Thymus (tissue), 11 donors: ENCODE results near the gene LPCAT3. TPM values are rescaled to one million over a fixed set of nuclear protein-coding genes. Genes with fewer than 3 reads are reported as not detected.
A peak's percentile ranks its signal among the peaks of the same experiment; 100 is the strongest.
"Not testable (repeated sequence)": the region's sequence is repeated elsewhere in the genome, so short reads cannot be mapped to it uniquely, and the experiment has no call there.

Experiments used
- DNase-seq, 9 donors: peaks; one replicate each; pipeline ENCODE4 v3.0.0-alpha.2; 2013; ENCODE audit warnings: low spot score in 9 of 9, low read depth in 6 of 9, missing footprints in 1 of 9
- H3K27ac ChIP-seq, 2 donors: one replicate each; pipeline ENCODE4 v1.5.1; 2013; ENCODE audit warnings: control low read depth in 1 of 2, low read depth in 1 of 2, low read length in 1 of 2, mild to moderate bottlenecking in 1 of 2, moderate library complexity in 1 of 2
- H3K27me3 ChIP-seq, 2 donors: one replicate each; pipeline ENCODE4 v1.5.1; 2013; ENCODE audit warnings: low read length in 1 of 2; ENCODE audit not compliant: control insufficient read depth in 2 of 2, insufficient read depth in 1 of 2
- H3K36me3 ChIP-seq, 2 donors: one replicate each; pipeline ENCODE4 v1.5.1; 2013; ENCODE audit warnings: low read length in 1 of 2, mild to moderate bottlenecking in 1 of 2, moderate library complexity in 1 of 2; ENCODE audit not compliant: control insufficient read depth in 2 of 2, insufficient read depth in 2 of 2
- H3K4me1 ChIP-seq, 2 donors: one replicate each; pipeline ENCODE4 v1.5.1; 2013; ENCODE audit warnings: low read length in 2 of 2; ENCODE audit not compliant: control insufficient read depth in 2 of 2, insufficient read depth in 2 of 2
- H3K4me3 ChIP-seq, 2 donors: one replicate each; pipeline ENCODE4 v1.5.1; 2013; ENCODE audit warnings: low read length in 2 of 2, control low read depth in 1 of 2, mild to moderate bottlenecking in 1 of 2
- H3K9me3 ChIP-seq, 2 donors: one replicate each; pipeline ENCODE4 v1.5.1; 2013; ENCODE audit warnings: low read length in 1 of 2, mild to moderate bottlenecking in 1 of 2; ENCODE audit not compliant: control insufficient read depth in 2 of 2, insufficient read depth in 1 of 2
- WGBS: extraction: QIAGEN DNeasy Blood & Tissue Kit; methylation state at CpG from one replicate; pipeline ENCODE4 v1.1.7; 2013; 5-methylcytosine and 5-hydroxymethylcytosine counted together
- polyA plus RNA-seq: library from polyadenylated mRNA; stranded (reverse); fragments of 200-250 nt; gene quantifications from one replicate; pipeline ENCODE4 v1.2.3, GENCODE V29; 2013
- total RNA-seq: library from RNA; stranded (reverse); fragments of 120-200 nt; gene quantifications from one replicate; pipeline ENCODE4 v1.2.4, GENCODE V29; 2013
- donor health status: healthy.

The LPCAT3 gene
- total and polyA plus RNA-seq, 2 donors: 16.1 to 28.2 TPM

DNA sequence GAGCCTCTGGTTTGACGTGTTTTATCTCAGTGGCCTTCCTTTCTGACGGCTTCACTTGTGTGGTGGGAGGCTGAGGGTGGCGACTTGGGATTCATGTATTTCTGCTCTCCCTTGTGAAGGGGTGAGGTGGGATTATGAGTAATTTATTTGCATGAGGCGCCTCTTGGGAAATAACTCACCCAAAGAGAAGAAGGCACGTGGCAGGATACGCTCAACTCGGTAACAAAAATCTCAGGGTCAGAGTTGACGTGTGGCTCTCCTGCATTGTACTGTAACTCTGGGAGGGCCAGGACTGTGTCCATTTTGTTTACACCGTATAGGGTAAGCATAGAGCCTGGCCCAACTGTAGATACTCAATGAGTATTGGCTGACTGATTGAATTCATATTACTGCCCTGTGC, 27.6 kb upstream of the LPCAT3 start:
- H3K9me3 ChIP-seq: no peaks in the 10 kb centered on the region
- no peak overlapping the region for H3K4me3 ChIP-seq
- no peak for DNase-seq
- no peaks in the 10 kb centered on the region for H3K27me3 ChIP-seq
- no peak overlapping the region for H3K27ac ChIP-seq
- WGBS: 98% methylated on average over 9 of the region's 9 CpGs
- H3K4me1 ChIP-seq: peaks cover 0 to 8% of the 10 kb centered on the region in 2 donors
- no peaks in the 10 kb centered on the region for H3K36me3 ChIP-seq

DNA sequence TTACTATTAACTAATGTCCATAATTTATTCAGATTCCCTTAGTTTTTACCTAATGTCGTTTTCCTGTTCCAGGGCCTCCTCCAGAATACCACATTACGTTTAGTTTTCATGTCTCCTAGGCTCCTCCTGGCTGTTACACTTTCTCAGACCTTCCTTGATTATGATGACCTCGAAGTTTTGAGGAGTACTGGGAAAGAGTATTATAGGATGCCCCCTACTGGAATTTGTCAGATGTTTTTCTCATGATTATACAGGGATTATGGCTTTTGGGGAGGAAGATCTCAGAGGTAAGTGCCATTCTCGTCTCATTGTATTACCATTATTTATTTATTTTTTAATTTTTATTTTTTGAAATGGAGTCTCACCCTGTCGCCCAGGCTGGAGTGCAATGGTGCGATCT, 24.6 kb upstream of the LPCAT3 start:
- WGBS: 65% methylated on average over 6 of the region's 6 CpGs
- no peaks in the 10 kb centered on the region for H3K9me3 ChIP-seq
- H3K4me3 ChIP-seq: no peak overlapping the region
- H3K27ac ChIP-seq: no peak overlapping the region
- peaks cover 0 to 8% of the 10 kb centered on the region in 2 donors for H3K4me1 ChIP-seq
- no peaks in the 10 kb centered on the region for H3K36me3 ChIP-seq
- H3K27me3 ChIP-seq: no peaks in the 10 kb centered on the region
- DNase-seq: peak in 1 of 9 donors; percentile 22

- H3K9me3 ChIP-seq: no peaks in the 10 kb centered on the region
- H3K27me3 ChIP-seq: no peaks in the 10 kb centered on the region
- no peaks in the 10 kb centered on the region for H3K4me1 ChIP-seq
- no peak overlapping the region for H3K4me3 ChIP-seq
- no peaks in the 10 kb centered on the region for H3K36me3 ChIP-seq
- DNase-seq: no peak
- H3K27ac ChIP-seq: no peak overlapping the region
- WGBS: 93% methylated on average over 10 of the region's 10 CpGs
Observed at GRCh38 chr12:7039403-7039802, 21.1 kb upstream of the LPCAT3 start.

DNA sequence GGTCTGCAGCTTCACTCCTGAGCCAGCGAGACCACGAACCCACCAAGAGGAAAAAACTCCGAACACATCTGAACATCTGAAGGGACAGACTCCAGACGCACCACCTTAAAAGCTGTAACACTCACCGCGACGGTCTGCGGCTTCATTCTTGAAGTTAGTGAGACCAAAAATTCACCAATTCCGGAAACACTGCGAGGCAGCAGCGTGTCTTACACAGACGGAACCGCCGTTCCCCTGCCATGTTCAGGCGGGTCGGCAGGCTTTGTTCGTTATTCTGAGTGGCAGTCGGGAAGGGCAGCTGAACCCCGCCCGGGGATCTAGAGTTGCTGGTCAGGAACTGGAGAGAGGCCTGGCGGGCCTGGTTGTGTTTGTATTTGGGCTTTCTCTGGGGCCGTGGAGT, 20.3 kb upstream of the LPCAT3 start:
- 97% methylated on average over 22 of the region's 22 CpGs for WGBS
- Histone ChIP-seq H3K27me3 (no peaks in the 10 kb centered on the region), H3K4me1 (no peaks in the 10 kb centered on the region), H3K36me3 (no peaks in the 10 kb centered on the region), H3K9me3 (no peaks in the 10 kb centered on the region), H3K27ac (no peak overlapping the region), H3K4me3 (no peak overlapping the region)
- DNase-seq: no peak

DNA sequence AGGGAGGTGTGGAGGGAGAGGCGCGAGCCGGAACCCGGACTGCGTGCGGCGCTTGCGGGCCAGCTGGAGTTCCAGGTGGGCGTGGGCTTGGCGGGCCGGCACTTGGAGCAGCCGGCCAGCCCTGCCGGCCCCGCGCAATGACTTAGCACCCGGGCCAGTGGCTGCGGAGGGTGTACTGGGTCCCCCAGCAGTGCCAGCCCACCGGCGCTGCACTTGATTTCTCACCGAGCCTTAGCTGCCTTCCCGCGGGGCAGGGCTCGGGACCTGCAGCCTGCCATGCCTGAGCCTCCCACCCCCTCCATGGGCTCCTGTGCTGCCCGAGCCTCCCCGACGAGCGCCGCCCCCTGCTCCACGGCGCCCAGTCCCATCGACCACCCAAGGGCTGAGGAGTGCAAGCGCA, 19.1 kb upstream of the LPCAT3 start:
- 98% methylated on average over 32 of the region's 32 CpGs for WGBS
- not testable (repeated sequence) for H3K27me3 ChIP-seq

DNA sequence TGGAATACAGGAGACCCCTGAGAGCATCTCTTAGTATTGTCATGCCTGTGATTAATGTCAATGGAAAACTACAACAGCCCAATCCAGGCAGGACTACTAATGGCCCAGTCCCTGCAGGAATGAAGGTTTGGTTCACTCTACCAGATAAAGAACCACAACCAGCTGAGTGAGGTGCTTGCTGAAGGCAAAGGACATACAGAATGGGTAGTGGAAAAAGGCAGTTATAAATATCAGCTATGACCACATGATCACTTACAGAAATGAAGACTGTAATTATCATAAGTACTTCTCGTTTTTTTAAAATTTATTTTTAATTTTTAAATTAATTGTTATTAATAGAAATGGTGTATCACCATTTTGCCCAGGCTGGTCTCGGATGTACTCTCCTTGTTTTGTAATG, 17.2 kb upstream of the LPCAT3 start:
- H3K27ac ChIP-seq: no peak overlapping the region
- no peaks in the 10 kb centered on the region for H3K36me3 ChIP-seq
- WGBS: 92% methylated on average over 2 of the region's 2 CpGs
- no peaks in the 10 kb centered on the region for H3K4me1 ChIP-seq
- no peaks in the 10 kb centered on the region for H3K27me3 ChIP-seq
- no peak overlapping the region for H3K4me3 ChIP-seq
- no peaks in the 10 kb centered on the region for H3K9me3 ChIP-seq
- DNase-seq: no peak

More for the DNA sequence above, 19.1 kb upstream of the LPCAT3 start:
- not testable (repeated sequence) for H3K4me3 ChIP-seq, H3K27ac ChIP-seq, DNase-seq, H3K9me3 ChIP-seq, H3K4me1 ChIP-seq, H3K36me3 ChIP-seq

DNA sequence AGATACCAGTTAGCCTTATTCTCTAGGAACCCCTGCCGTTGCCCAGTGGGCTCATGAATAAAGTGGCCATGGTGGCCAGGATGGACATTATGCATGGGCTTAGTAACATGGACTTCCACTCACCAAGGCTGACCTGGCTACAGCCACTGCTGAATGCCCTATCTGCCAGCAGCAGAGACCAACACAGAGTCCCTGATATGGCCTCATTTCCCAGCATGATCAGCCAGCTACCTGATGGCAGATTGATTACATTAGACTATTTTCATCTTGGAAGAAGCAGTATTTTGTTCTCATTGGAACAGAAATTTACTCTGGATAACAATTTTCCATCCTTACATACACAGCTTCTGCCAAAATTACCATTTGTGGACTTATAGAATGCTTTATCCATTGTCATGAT, 16.2 kb upstream of the LPCAT3 start:
- H3K4me3 ChIP-seq: no peak overlapping the region
- H3K36me3 ChIP-seq: no peaks in the 10 kb centered on the region
- H3K4me1 ChIP-seq: no peaks in the 10 kb centered on the region
- H3K27ac ChIP-seq: no peak overlapping the region
- WGBS: 96% methylated on average over 1 of the region's 1 CpG
- H3K9me3 ChIP-seq: no peaks in the 10 kb centered on the region
- no peak for DNase-seq
- no peaks in the 10 kb centered on the region for H3K27me3 ChIP-seq

DNA sequence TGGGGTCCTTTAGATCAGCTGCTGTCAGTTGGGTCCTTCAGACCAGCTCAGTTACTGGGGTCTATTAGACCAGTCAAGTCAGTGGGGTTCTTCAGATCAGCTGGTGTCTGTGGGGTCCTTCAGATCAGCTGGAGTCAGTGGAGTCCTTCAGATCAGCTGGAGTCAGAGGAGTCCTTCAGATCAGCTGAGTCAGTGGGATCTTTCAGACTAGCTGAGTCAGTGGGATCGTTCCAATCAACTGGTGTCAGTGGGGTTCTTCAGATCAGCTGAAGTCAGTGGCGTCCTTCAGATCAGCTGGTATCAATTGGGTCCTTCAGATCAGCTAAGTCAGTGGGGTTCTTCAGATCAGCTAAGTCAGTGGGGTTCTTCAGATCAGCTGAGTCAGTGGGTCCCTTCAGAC, 14.7 kb upstream of the LPCAT3 start:
- H3K36me3 ChIP-seq: no peaks in the 10 kb centered on the region
- no peaks in the 10 kb centered on the region for H3K9me3 ChIP-seq
- no peak overlapping the region for H3K27ac ChIP-seq
- no peak overlapping the region for H3K4me3 ChIP-seq
- WGBS: 95% methylated on average over 2 of the region's 2 CpGs
- no peak for DNase-seq
- H3K27me3 ChIP-seq: no peaks in the 10 kb centered on the region
- H3K4me1 ChIP-seq: no peaks in the 10 kb centered on the region

DNA sequence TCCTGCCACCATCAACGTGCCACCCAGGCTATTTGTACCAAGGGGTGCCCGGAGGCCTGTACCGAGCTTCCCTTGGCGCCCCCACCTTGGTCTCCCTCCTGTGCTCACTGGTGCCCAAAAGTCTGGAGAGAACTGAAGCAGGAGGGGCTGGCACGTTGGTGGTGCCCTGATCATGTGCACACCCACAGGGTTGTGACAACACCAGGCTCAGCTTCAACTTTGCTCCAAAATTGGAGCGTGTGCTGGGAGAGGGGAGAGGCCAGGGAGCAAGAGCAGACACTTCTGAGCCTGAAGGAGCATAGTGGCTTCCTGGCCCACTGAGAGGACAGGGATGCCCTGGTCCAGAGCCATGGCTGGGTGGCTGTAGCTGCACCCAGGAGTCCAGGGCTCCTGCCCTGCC, 13.0 kb upstream of the LPCAT3 start:
- H3K27me3 ChIP-seq: no peaks in the 10 kb centered on the region
- no peak overlapping the region for H3K4me3 ChIP-seq
- 94% methylated on average over 6 of the region's 6 CpGs for WGBS
- DNase-seq: no peak
- no peak overlapping the region for H3K27ac ChIP-seq
- no peaks in the 10 kb centered on the region for H3K4me1 ChIP-seq
- no peaks in the 10 kb centered on the region for H3K36me3 ChIP-seq
- H3K9me3 ChIP-seq: no peaks in the 10 kb centered on the region

GRCh38 chr12:7026854-7027253, 8.6 kb upstream of the LPCAT3 start:
- Histone ChIP-seq H3K9me3 (no peaks in the 10 kb centered on the region), H3K27me3 (no peaks in the 10 kb centered on the region), H3K27ac (no peak overlapping the region), H3K4me3 (no peak overlapping the region), H3K36me3 (no peaks in the 10 kb centered on the region), H3K4me1 (no peaks in the 10 kb centered on the region)
- no peak for DNase-seq
- 100% methylated on average over 1 of the region's 1 CpG for WGBS
